Right lobe of liver (tissue), 6 donors: ENCODE results near the gene OR13J1. TPM values are rescaled to one million over a fixed set of nuclear protein-coding genes. Genes with fewer than 3 reads are reported as not detected.
"Not testable (repeated sequence)": the region's sequence is repeated elsewhere in the genome, so short reads cannot be mapped to it uniquely, and the experiment has no call there.

ENCODE experiments used
- ATAC-seq, 4 donors: fragments of 200-7000 bp; cut with Tn5 transposase; one replicate each; pipeline ENCODE4 v1.9.1; 2020; ENCODE audit warnings: mild to moderate bottlenecking in 4 of 4, moderate library complexity in 4 of 4
- DNase-seq, 3 donors: peaks; one replicate each; pipeline ENCODE4 v3.0.0-alpha.2; 2020
- H3K27ac ChIP-seq, 3 donors: fragments of 200-600 bp; one replicate each; pipeline ENCODE4 v1.8.0; 2022
- H3K27me3 ChIP-seq, 2 donors: fragments of 200-600 bp; one replicate each; pipeline ENCODE4 v1.8.0; 2022
- H3K36me3 ChIP-seq, 4 donors: fragments of 200-600 bp; sonication (generic) in 1 of 4; one replicate each; pipeline versions ENCODE4 v1.5.1 to v1.8.0; 2017 to 2022; ENCODE audit warnings: control low read depth in 1 of 4
- H3K4me1 ChIP-seq, 4 donors: fragments of 200-600 bp; sonication (generic) in 1 of 4; one replicate each; pipeline versions ENCODE4 v1.5.1 to v1.8.0; 2017 to 2022; ENCODE audit warnings: control low read depth in 1 of 4
- H3K4me3 ChIP-seq, 3 donors: fragments of 200-600 bp; one replicate each; pipeline ENCODE4 v1.8.0; 2022
- H3K9me3 ChIP-seq, 4 donors: fragments of 200-600 bp; sonication (generic) in 1 of 4; one replicate each; pipeline versions ENCODE4 v1.5.1 to v1.8.0; 2017 to 2022; ENCODE audit warnings: control low read depth in 1 of 4
- POLR2A ChIP-seq: fragments of 450-650 bp; IDR thresholded peaks from one replicate; pipeline ENCODE4 v1.6.1; 2017; ENCODE audit warnings: antibody characterized with exemption, mild to moderate bottlenecking
- WGBS: methylation state at CpG from one replicate; pipeline ENCODE4 v1.1.6; 2018; ENCODE audit warnings: low coverage, low lambda C conversion rate; ENCODE audit not compliant: insufficient coverage; ENCODE audit errors: missing lambda C conversion rate; 5-methylcytosine and 5-hydroxymethylcytosine counted together
- intact Hi-C, 2 donors: fragments of 100-400 bp; cut with DNase I; formaldehyde crosslinking; loops; one replicate each; pipeline versions ENCODE4 v1.11.2 to v1.14.1; 2022
- total RNA-seq, 6 experiments: library from RNA; depleted of rRNA in 2 of 6; stranded (reverse); fragments of >200 nt in 2 of 6; fragmentation: NEBNext Ultra II Directional in 3 of 6; extraction: Animal tissue kit (Norgen Biotek cat#: 25700) in 3 of 6; gene quantifications; one replicate each; pipeline versions ENCODE4 v1.1.0 to v1.2.4, GENCODE V29; 2016 to 2023
- TF ChIP-seq, protein P1 (sequence below), 4 donors: fragments of 200-600 bp in 3 of 4; fragments of 450-650 bp in 1 of 4; IDR thresholded peaks; one replicate each; pipeline versions ENCODE4 v1.5.1 to v1.8.0; 2016 to 2022; ENCODE audit warnings: antibody characterized with exemption in 4 of 4, mild to moderate bottlenecking in 2 of 4
- donor health status: DM: no; HTN: yes; CAD: no.
- donor health status: DM: no; HTN: no; CAD: no.
- donor health status: DM: no; HTN: no; CAD: no.
- donor health status: DM: no; HTN: yes; CAD: no.
- donor health status: DM: no; HTN: yes; CAD: no.

The OR13J1 gene
- total RNA-seq, 6 experiments from 2014 or later = not detected

DNA sequence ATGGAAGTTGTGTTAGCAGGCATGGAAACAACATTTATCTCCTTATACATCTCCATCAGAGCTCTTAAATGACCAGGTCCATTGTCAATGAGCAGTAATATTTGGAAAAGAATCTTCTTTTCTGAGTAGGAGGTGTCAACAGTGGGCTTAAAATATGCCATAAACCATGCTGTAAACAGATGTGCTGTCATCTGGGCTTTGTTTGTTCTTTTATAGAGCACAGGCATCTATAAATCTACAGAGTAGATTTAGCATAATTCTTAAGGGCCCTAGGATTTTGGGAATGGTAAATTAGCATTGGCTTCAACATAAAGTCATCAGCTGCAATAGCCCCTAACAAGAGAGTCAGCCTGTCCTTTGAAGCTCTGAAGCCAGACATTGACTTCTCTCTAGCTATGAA is 28.1 kb upstream of the OR13J1 start:
- Histone ChIP-seq H3K4me1 (no peaks in the 10 kb centered on the region), H3K36me3 (no peaks in the 10 kb centered on the region), H3K27ac (no peak overlapping the region), H3K9me3 (no peaks in the 10 kb centered on the region), H3K27me3 (no peaks in the 10 kb centered on the region), H3K4me3 (no peak overlapping the region)
- no peak for DNase-seq
- TF ChIP-seq, protein P1, sequence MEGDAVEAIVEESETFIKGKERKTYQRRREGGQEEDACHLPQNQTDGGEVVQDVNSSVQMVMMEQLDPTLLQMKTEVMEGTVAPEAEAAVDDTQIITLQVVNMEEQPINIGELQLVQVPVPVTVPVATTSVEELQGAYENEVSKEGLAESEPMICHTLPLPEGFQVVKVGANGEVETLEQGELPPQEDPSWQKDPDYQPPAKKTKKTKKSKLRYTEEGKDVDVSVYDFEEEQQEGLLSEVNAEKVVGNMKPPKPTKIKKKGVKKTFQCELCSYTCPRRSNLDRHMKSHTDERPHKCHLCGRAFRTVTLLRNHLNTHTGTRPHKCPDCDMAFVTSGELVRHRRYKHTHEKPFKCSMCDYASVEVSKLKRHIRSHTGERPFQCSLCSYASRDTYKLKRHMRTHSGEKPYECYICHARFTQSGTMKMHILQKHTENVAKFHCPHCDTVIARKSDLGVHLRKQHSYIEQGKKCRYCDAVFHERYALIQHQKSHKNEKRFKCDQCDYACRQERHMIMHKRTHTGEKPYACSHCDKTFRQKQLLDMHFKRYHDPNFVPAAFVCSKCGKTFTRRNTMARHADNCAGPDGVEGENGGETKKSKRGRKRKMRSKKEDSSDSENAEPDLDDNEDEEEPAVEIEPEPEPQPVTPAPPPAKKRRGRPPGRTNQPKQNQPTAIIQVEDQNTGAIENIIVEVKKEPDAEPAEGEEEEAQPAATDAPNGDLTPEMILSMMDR (IDR thresholded peaks at IDR 0.05) = no peak
- no peak for TF ChIP-seq POLR2A
- intact Hi-C loops = no loop called here
- no peak for ATAC-seq

DNA sequence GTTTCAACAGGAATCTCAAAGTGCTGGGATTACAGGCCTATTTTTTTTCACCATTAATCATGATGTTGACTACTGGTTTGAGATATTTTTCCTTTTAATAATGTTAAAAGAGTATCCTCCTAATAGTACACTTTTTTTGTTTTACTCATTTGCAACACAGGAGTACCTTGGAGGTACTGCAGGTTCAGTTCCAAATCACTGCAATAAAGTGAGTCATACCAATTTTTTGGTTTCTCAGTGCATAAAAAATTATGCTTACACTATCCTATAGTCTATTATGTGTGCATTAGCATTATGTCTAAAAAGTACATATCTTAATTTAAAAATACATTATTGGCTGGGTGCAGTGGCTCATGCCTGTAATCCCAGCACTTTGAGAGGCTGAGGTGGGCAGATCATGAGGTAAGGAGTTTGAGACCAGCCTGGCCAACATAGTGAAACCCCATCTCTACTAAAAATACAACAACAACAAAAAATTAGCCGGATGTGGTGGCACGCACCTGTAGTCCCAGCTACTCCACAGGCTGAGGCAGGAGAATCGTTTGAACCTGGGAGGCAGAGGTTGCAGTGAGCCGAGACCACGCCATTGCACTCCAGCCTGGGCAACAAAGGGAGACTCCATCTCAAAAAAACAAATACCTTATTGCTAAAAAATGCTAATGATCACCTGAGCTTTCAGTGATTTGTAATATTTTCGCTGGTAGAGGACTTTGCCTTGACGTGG is 27.3 kb upstream of the OR13J1 start:
- intact Hi-C loops, H3K27ac ChIP-seq, H3K4me1 ChIP-seq, ATAC-seq, H3K4me3 ChIP-seq, DNase-seq, H3K9me3 ChIP-seq, H3K27me3 ChIP-seq, H3K36me3 ChIP-seq: not testable (repeated sequence)
- 93% methylated on average over 7 of the region's 7 CpGs for WGBS

DNA sequence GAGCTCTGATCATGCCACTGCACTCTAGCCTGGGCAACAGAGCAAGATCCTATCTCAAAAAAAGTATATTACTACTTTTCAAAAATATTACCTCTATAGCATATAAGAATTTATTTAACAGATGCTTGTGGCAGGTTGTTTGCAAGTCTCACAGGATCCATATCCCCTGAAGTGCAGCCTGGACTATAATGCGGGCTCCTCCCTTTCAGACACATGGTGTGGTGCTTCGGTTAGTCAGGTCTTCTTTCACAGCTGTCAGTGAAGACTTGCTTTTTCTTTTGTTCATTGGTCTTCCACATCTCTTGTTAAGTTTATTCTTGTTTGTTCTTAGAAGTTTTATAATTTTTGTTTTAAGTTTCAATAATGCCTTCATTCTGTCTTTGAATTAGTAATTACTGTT is 26.4 kb upstream of the OR13J1 start:
- no peaks in the 10 kb centered on the region for H3K36me3 ChIP-seq
- no peak overlapping the region for H3K4me3 ChIP-seq
- H3K9me3 ChIP-seq = no peaks in the 10 kb centered on the region
- ATAC-seq (no peak), DNase-seq (no peak)
- intact Hi-C loops = no loop called here
- TF ChIP-seq, protein P1 (IDR thresholded peaks at IDR 0.05) = no peak
- no peak for TF ChIP-seq POLR2A
- H3K4me1 ChIP-seq = no peaks in the 10 kb centered on the region
- 88% methylated on average over 2 of the region's 2 CpGs for WGBS
- H3K27ac ChIP-seq = no peak overlapping the region
- no peaks in the 10 kb centered on the region for H3K27me3 ChIP-seq

DNA sequence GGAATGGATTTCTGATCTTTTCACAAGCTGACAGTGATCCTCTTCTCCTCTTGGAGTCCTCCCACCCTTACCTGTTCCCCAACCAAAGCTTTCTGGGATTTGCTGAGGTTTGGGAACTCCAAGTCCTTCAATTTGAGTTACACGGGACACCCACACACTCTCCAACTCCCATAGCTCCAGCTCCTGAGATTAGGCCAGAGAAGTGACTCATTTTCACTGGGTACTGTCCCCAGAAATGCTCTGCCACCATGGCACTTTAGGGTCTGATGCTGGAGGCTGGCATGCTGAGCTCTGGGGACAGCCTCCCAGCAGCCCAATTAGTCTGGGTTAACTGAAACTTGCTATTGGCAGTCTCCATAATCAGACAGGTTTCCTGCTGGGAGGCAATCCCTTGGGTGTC is 21.9 kb upstream of the OR13J1 start:
- Histone ChIP-seq H3K36me3 (no peaks in the 10 kb centered on the region), H3K4me1 (no peaks in the 10 kb centered on the region), H3K4me3 (no peak overlapping the region), H3K27me3 (no peaks in the 10 kb centered on the region), H3K27ac (no peak overlapping the region), H3K9me3 (no peaks in the 10 kb centered on the region)
- 86% methylated on average over 1 of the region's 1 CpG for WGBS
- no peak for DNase-seq
- no peak for ATAC-seq
- intact Hi-C loops = no loop called here
- TF ChIP-seq, protein P1 (IDR thresholded peaks at IDR 0.05) = no peak
- no peak for TF ChIP-seq POLR2A

DNA sequence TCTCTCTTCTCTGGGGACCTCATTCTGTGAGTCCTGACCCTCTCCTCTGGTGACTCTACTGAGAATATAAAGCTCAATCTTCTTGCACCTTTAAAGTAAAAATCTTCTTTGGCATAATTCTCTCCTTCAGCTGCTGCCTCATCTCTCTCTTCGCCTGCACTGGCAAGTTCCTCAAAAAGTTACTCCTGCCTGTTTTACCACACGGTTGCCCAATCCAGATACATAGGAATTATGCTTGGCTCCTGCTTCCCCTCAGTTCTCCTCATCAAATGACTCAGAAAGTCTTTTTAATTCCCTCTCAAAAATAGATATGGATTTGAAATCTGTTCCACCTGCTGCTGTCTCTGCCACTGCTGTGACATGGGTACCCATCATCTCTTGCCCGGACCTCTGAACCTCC is 21.4 kb upstream of the OR13J1 start:
- no peak for DNase-seq
- intact Hi-C loops = no loop called here

DNA sequence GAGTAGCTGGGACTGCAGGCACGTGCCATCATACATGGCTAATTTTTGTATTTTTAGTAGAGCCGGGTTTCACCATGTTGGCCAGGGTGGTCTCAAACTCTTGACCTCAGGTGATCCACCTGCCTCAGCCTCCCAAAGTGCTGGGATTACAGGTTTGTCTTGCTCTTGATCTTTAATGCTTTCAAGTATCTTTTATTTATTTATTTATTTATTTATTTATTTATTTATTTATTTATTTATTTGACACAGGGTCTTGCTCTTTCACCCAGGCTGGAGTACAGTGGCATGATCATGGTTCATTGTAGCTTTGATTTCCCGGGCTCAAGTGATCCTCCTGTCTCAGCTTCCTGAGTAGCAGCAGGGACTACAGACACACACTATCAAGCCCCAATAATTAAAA is 14.7 kb upstream of the OR13J1 start:
- DNase-seq, H3K4me3 ChIP-seq, H3K27ac ChIP-seq, H3K36me3 ChIP-seq, ATAC-seq, H3K9me3 ChIP-seq, H3K4me1 ChIP-seq, H3K27me3 ChIP-seq: not testable (repeated sequence)
- WGBS = 77% methylated on average over 1 of the region's 3 CpGs
- intact Hi-C loops = loop anchor here in 1 of 2 donors (10.0 kb wide), 2 partner anchors 60 to 90 kb away; partner anchors contain the start of genes FAM221B, NPR2 and TMEM8B

More for the DNA sequence above, 21.4 kb upstream of the OR13J1 start:
- Histone ChIP-seq H3K4me3 (no peak overlapping the region), H3K27me3 (no peaks in the 10 kb centered on the region), H3K4me1 (no peaks in the 10 kb centered on the region), H3K9me3 (no peaks in the 10 kb centered on the region), H3K36me3 (no peaks in the 10 kb centered on the region), H3K27ac (no peak overlapping the region)
- no peak for ATAC-seq
- TF ChIP-seq, protein P1 (IDR thresholded peaks at IDR 0.05) = no peak
- no peak for TF ChIP-seq POLR2A
- 71% methylated on average over 3 of the region's 3 CpGs for WGBS
